ENCODE data around the gene ITGA1.

GRCh38 chr5:52985306-52985705, 197.6 kb downstream of the ITGA1 start:
- no peak for TF ChIP-seq ZFP30 (CRISPR knock-in tag; IDR thresholded peaks at IDR 0.05)
- no peak for TF ChIP-seq RARB (CRISPR knock-in tag; IDR thresholded peaks at IDR 0.05)
- TF ChIP-seq ZNF8 (CRISPR knock-in tag; IDR thresholded peaks at IDR 0.05): no peak
- TF ChIP-seq ISL1 (CRISPR knock-in tag; IDR thresholded peaks at IDR 0.05): no peak
- TF ChIP-seq POU6F1 (CRISPR knock-in tag; IDR thresholded peaks at IDR 0.05; ENCODE audit: borderline replicate concordance, low read depth): no peak
- TF ChIP-seq GLIS3 (CRISPR knock-in tag; IDR thresholded peaks at IDR 0.05): no peak

Measured in SK-N-SH treated with all-trans-retinoic acid at 6 μM for 48 hours (cell line).